ENCODE results near the gene RB1.

- TF ChIP-seq CTCF (IDR thresholded peaks at IDR 0.05; ENCODE audit: low read depth, low read length) = no peak
- no peak for TF ChIP-seq EZH2phosphoT487 (IDR thresholded peaks at IDR 0.05; ENCODE audit: low read depth)
Observed at GRCh38 chr13:48497669-48498068, 194.1 kb downstream of the RB1 start.
